GM19328 (cell line): ENCODE results near the gene HECTD4.

ENCODE experiments used
- ATAC-seq: cut with Tn5 transposase; IDR thresholded peaks from one replicate; pipeline ENCODE4 v1.9.1; 2021; ENCODE audit warnings: mild to moderate bottlenecking, moderate library complexity; ENCODE audit not compliant: unreplicated experiment

Gene HECTD4

GRCh38 chr12:112322882-112323547 is 59.2 kb downstream of the HECTD4 start:
- no peak for ATAC-seq

- no peak for ATAC-seq
Measured at GRCh38 chr12:112322441-112322840, 59.8 kb downstream of the HECTD4 start.

- ATAC-seq: no peak
Measured at GRCh38 chr12:112321245-112321644, 61.0 kb downstream of the HECTD4 start.

GRCh38 chr12:112319395-112319794 is 62.8 kb downstream of the HECTD4 start:
- no peak for ATAC-seq

GRCh38 chr12:112317481-112317880 is 64.8 kb downstream of the HECTD4 start:
- no peak for ATAC-seq

- ATAC-seq: no peak
Measured at GRCh38 chr12:112314981-112315380, 67.2 kb downstream of the HECTD4 start.

GRCh38 chr12:112309797-112310196 is 72.4 kb downstream of the HECTD4 start:
- no peak for ATAC-seq

- no peak for ATAC-seq
Measured at GRCh38 chr12:112308652-112309051, 73.6 kb downstream of the HECTD4 start.

GRCh38 chr12:112308161-112308560 is 74.1 kb downstream of the HECTD4 start:
- no peak for ATAC-seq

GRCh38 chr12:112307317-112308011 is 74.8 kb downstream of the HECTD4 start:
- ATAC-seq: no peak

GRCh38 chr12:112305951-112306350 is 76.3 kb downstream of the HECTD4 start:
- no peak for ATAC-seq

GRCh38 chr12:112304436-112304835 is 77.8 kb downstream of the HECTD4 start:
- ATAC-seq: no peak

- no peak for ATAC-seq
Measured at GRCh38 chr12:112303799-112304198, 78.4 kb downstream of the HECTD4 start.

GRCh38 chr12:112303004-112303403 is 79.2 kb downstream of the HECTD4 start:
- peak; percentile 95 for ATAC-seq

GRCh38 chr12:112299704-112300103 is 82.5 kb downstream of the HECTD4 start:
- no peak for ATAC-seq

GRCh38 chr12:112297188-112297587 is 85.0 kb downstream of the HECTD4 start:
- no peak for ATAC-seq

- ATAC-seq: no peak
Measured at GRCh38 chr12:112296183-112296582, 86.0 kb downstream of the HECTD4 start.

GRCh38 chr12:112294793-112295192 is 87.4 kb downstream of the HECTD4 start:
- no peak for ATAC-seq

GRCh38 chr12:112288638-112289037 is 93.6 kb downstream of the HECTD4 start:
- no peak for ATAC-seq

- ATAC-seq: no peak
Measured at GRCh38 chr12:112285600-112286401, 96.4 kb downstream of the HECTD4 start.

GRCh38 chr12:112283546-112283945 is 98.7 kb downstream of the HECTD4 start:
- ATAC-seq: no peak

- no peak for ATAC-seq
Measured at GRCh38 chr12:112282920-112283319, 99.3 kb downstream of the HECTD4 start.
